GM21447 (cell line): Measurements from ENCODE around the gene MNAT1.
"Not testable (repeated sequence)": the region's sequence is repeated elsewhere in the genome, so short reads cannot be mapped to it uniquely, and the experiment has no call there.

ENCODE experiments used
- ATAC-seq: cut with Tn5 transposase; IDR thresholded peaks from one replicate; pipeline ENCODE4 v1.9.1; 2021; ENCODE audit not compliant: unreplicated experiment

Gene MNAT1

GRCh38 chr14:60734465-60735242, at the start of gene MNAT1:
Gene MNAT1, plus strand, starts transcription at chr14:60734761. Its CDS starts 102 bp downstream, at chr14:60734863.
- peak; percentile 90 for ATAC-seq

- ATAC-seq = no peak
These were observed 47.7 kb upstream of the MNAT1 start for GRCh38 chr14:60686865-60687264.

GRCh38 chr14:60691383-60692113, 43.0 kb upstream of the MNAT1 start:
- ATAC-seq = no peak

- ATAC-seq = no peak
These were observed 39.2 kb upstream of the MNAT1 start for GRCh38 chr14:60695327-60695726.

- no peak for ATAC-seq
These were observed 34.0 kb upstream of the MNAT1 start for GRCh38 chr14:60700598-60700997.

- ATAC-seq = no peak
These were observed 29.5 kb upstream of the MNAT1 start for GRCh38 chr14:60705100-60705499.

- ATAC-seq = no peak
These were observed 26.7 kb upstream of the MNAT1 start for GRCh38 chr14:60707858-60708257.

GRCh38 chr14:60710494-60710893, 24.1 kb upstream of the MNAT1 start:
- ATAC-seq = no peak

- ATAC-seq = no peak
These were observed 21.0 kb upstream of the MNAT1 start for GRCh38 chr14:60713513-60713912.

GRCh38 chr14:60720391-60720790, 14.2 kb upstream of the MNAT1 start:
- ATAC-seq = no peak

- ATAC-seq = no peak
These were observed 13.6 kb upstream of the MNAT1 start for GRCh38 chr14:60720962-60721325.

GRCh38 chr14:60721326-60722106, 13.0 kb upstream of the MNAT1 start:
- no peak for ATAC-seq

GRCh38 chr14:60722107-60722356, 12.5 kb upstream of the MNAT1 start:
- peak; percentile 6 for ATAC-seq

- peak; percentile 40 for ATAC-seq
These were observed 12.0 kb upstream of the MNAT1 start for GRCh38 chr14:60722357-60723115.

GRCh38 chr14:60723116-60723906, 11.2 kb upstream of the MNAT1 start:
- no peak for ATAC-seq

GRCh38 chr14:60723907-60724618, 10.5 kb upstream of the MNAT1 start, which contains the start of gene SIX4:
Gene SIX4, minus strand, starts transcription at chr14:60724351. Its CDS starts 277 bp downstream, at chr14:60724074.
- no peak for ATAC-seq

- not testable (repeated sequence) for ATAC-seq
These were observed 3.3 kb upstream of the MNAT1 start for GRCh38 chr14:60731291-60731690.

GRCh38 chr14:60732840-60733483, 1.6 kb upstream of the MNAT1 start:
- ATAC-seq = no peak

- no peak for ATAC-seq
These were observed 855 bp downstream of the MNAT1 start for GRCh38 chr14:60735416-60735815.
